Tibial nerve (tissue), 3 donors: Measurements from ENCODE around the gene CMBL.

Source experiments
- CTCF ChIP-seq, 5 experiments: fragments of 200-600 bp in 3 of 5; fragments of 450-650 bp in 2 of 5; sonication (generic) in 3 of 5; IDR thresholded peaks; one replicate each; pipeline ENCODE4 v1.5.1; 2016 to 2019; ENCODE audit warnings: antibody characterized with exemption in 5 of 5, mild to moderate bottlenecking in 3 of 5, moderate library complexity in 2 of 5
- POLR2A ChIP-seq, 2 donors: fragments of 450-650 bp; IDR thresholded peaks; one replicate each; pipeline ENCODE4 v1.6.1; 2017; ENCODE audit warnings: antibody characterized with exemption in 2 of 2, mild to moderate bottlenecking in 2 of 2, moderate library complexity in 2 of 2

DNA sequence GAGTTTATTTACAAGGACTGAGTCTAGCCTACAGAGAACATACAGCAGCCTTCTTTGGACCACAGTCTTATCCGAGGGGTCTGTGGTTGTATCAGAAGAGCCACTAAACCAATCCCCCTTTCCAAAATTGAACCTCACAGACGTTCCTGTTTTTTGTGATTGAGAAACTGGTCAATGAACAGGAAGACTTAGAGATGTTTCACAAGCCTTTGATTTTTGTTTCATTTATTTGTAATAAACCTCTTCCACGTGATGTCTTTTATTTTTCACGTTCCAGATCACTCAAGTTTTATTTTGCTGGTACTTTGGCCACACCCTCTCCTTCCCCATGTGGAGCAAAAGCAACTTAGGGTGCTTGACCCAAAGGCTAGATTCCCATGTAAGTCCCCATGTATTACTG, 41.6 kb downstream of the CMBL start:
- TF ChIP-seq CTCF (IDR thresholded peaks at IDR 0.05), result no peak
- no peak for TF ChIP-seq POLR2A (IDR thresholded peaks at IDR 0.05)
